MCF 10A (cell line): ENCODE data around the gene GREB1L. TPM values are rescaled to one million over a fixed set of nuclear protein-coding genes. Genes with fewer than 3 reads are reported as not detected.

Source experiments
- BruUV-seq: library from RNA; stranded (reverse); fragments of 400-500 nt; replicated peaks from 2 replicates; lab custom pipeline; 2021; lab: Mats Ljungman, UMichigan
- CTCF ChIA-PET: fragments of 300-600 bp; sonication (Branson Sonifier 250); formaldehyde crosslinking; extraction: SDS; loops from one replicate; lab custom pipeline; 2021; ENCODE audit warnings: antibody characterized with exemption, inconsistent platforms; lab: Yijun Ruan, JAX
- POLR2A ChIA-PET: fragments of 300-600, 350-650 bp; sonication (Branson Sonifier 250); formaldehyde crosslinking; extraction: SDS; loops from one replicate; lab custom pipeline; 2020; ENCODE audit warnings: antibody characterized with exemption, inconsistent platforms; lab: Yijun Ruan, JAX
- DNase-seq: peaks from one replicate; pipeline ENCODE4 v3.0.0-alpha.2; 2018; ENCODE audit not compliant: unreplicated experiment
- H3K27ac Mint-ChIP-seq: one replicate; pipeline ENCODE4 v1.8.0; 2022; ENCODE audit warnings: mild to moderate bottlenecking, low read depth, mixed read lengths; ENCODE audit not compliant: unreplicated experiment
- H3K27me3 Mint-ChIP-seq: one replicate; pipeline ENCODE4 v1.8.0; 2022; ENCODE audit warnings: mixed read lengths; ENCODE audit not compliant: insufficient read depth, unreplicated experiment
- H3K36me3 Mint-ChIP-seq: one replicate; pipeline ENCODE4 v1.8.0; 2022; ENCODE audit warnings: mild to moderate bottlenecking, moderate library complexity, mixed read lengths; ENCODE audit not compliant: insufficient read depth, unreplicated experiment
- H3K4me1 Mint-ChIP-seq: one replicate; pipeline ENCODE4 v1.8.0; 2022; ENCODE audit warnings: mixed read lengths; ENCODE audit not compliant: insufficient read depth, unreplicated experiment
- H3K4me3 Mint-ChIP-seq: one replicate; pipeline ENCODE4 v1.8.0; 2022; ENCODE audit warnings: mild to moderate bottlenecking, moderate library complexity, mixed read lengths; ENCODE audit not compliant: unreplicated experiment
- H3K9me3 Mint-ChIP-seq: one replicate; pipeline ENCODE4 v1.8.0; 2022; ENCODE audit warnings: mixed read lengths; ENCODE audit not compliant: unreplicated experiment
- CTCF ChIP-seq: fragments of 200-600 bp; IDR thresholded peaks from one replicate; pipeline ENCODE4 v1.8.0; 2022; ENCODE audit warnings: antibody characterized with exemption, mild to moderate bottlenecking; ENCODE audit not compliant: unreplicated experiment
- intact Hi-C: fragments of 100-400 bp; cut with micrococcal nuclease; formaldehyde crosslinking; loops from 2 replicates; pipeline ENCODE4 v1.14.1; 2022
- total RNA-seq: library from RNA; stranded (reverse); gene quantifications from 2 replicates; pipeline ENCODE4 v1.2.3, GENCODE V29; 2022

The GREB1L gene
- total RNA-seq, 1 experiment from 2014 or later, result 9.4 TPM

GRCh38 chr18:21265971-21266673, 24.1 kb downstream of the GREB1L start:
- ChIA-PET POLR2A (no interaction called here), CTCF (interaction anchor here (0.6 to 0.8 kb wide), 2 partner anchors 122 to 174 kb away, joined by 3 read pairs; no protein-coding TSS in a partner anchor)
- no peaks in the 10 kb centered on the region for H3K36me3 Mint-ChIP-seq
- H3K4me1 Mint-ChIP-seq, result peaks cover 16% of the 10 kb centered on the region
- H3K27me3 Mint-ChIP-seq, result no peaks in the 10 kb centered on the region
- H3K4me3 Mint-ChIP-seq, result no peak overlapping the region
- no TSS peak for BruUV-seq
- no peak for DNase-seq
- no peak overlapping the region for H3K27ac Mint-ChIP-seq
- H3K9me3 Mint-ChIP-seq, result no peaks in the 10 kb centered on the region
- TF ChIP-seq CTCF, result no peak
- intact Hi-C loops, result no loop called here

GRCh38 chr18:21267400-21267799, 25.4 kb downstream of the GREB1L start:
- no peaks in the 10 kb centered on the region for H3K36me3 Mint-ChIP-seq
- H3K4me3 Mint-ChIP-seq, result no peak overlapping the region
- no peak for TF ChIP-seq CTCF
- no TSS peak for BruUV-seq
- no peak for DNase-seq
- no peaks in the 10 kb centered on the region for H3K9me3 Mint-ChIP-seq
- ChIA-PET POLR2A (interaction anchor here (0.6 to 1.2 kb wide), 2 partner anchors 180 to 260 kb away, joined by 3 read pairs; no protein-coding TSS in a partner anchor), CTCF (no interaction called here)
- H3K4me1 Mint-ChIP-seq, result peaks cover 16% of the 10 kb centered on the region
- H3K27me3 Mint-ChIP-seq, result no peaks in the 10 kb centered on the region
- H3K27ac Mint-ChIP-seq, result no peak overlapping the region
- intact Hi-C loops, result no loop called here

GRCh38 chr18:21269349-21269748, 27.3 kb downstream of the GREB1L start:
- Mint-ChIP-seq H3K4me1 (peaks cover 16% of the 10 kb centered on the region), H3K27ac (no peak overlapping the region), H3K4me3 (no peak overlapping the region), H3K9me3 (no peaks in the 10 kb centered on the region), H3K36me3 (no peaks in the 10 kb centered on the region), H3K27me3 (no peaks in the 10 kb centered on the region)
- BruUV-seq, result no TSS peak
- ChIA-PET POLR2A (interaction anchor here (1.2 kb wide), 1 partner anchor 18 kb away, joined by 4 read pairs; no protein-coding TSS in a partner anchor), CTCF (no interaction called here)
- TF ChIP-seq CTCF, result no peak
- DNase-seq, result no peak
- intact Hi-C loops, result no loop called here

GRCh38 chr18:21270453-21270852, 28.4 kb downstream of the GREB1L start:
- peak overlapping the region; percentile 1 for H3K27ac Mint-ChIP-seq
- TF ChIP-seq CTCF, result no peak
- intact Hi-C loops, result no loop called here
- POLR2A ChIA-PET, result interaction anchor here (0.8 to 1.2 kb wide), 3 partner anchors 19 to 169 kb away, joined by 3 to 4 read pairs (median 3); no protein-coding TSS in a partner anchor
- H3K36me3 Mint-ChIP-seq, result no peaks in the 10 kb centered on the region
- no peak overlapping the region for H3K4me3 Mint-ChIP-seq
- H3K4me1 Mint-ChIP-seq, result peaks cover 11% of the 10 kb centered on the region
- CTCF ChIA-PET, result interaction anchor here (0.8 kb wide), 1 partner anchor 29 kb away, joined by 3 read pairs; no protein-coding TSS in a partner anchor
- DNase-seq, result peak; percentile 68
- H3K9me3 Mint-ChIP-seq, result no peaks in the 10 kb centered on the region
- no peaks in the 10 kb centered on the region for H3K27me3 Mint-ChIP-seq
- no TSS peak for BruUV-seq
